Activated T-helper 1 cell treated with anti-CD3 and anti-CD28 coated beads, Interleukin-12 subunit alpha, Interleukin-12 subunit beta, Interleukin-2, Interleukin-4 antibody, amounts not matched to agents 30 ng/mL and 10 ng/mL and 1 ng/mL, durations not matched to agents 14 hours and 24 hours and 36 hours (primary cell): ENCODE results near the gene SPATC1L. TPM values are rescaled to one million over a fixed set of nuclear protein-coding genes. Genes with fewer than 3 reads are reported as not detected.

Source experiments
- DNase-seq: peaks from one replicate; pipeline ENCODE4 v3.0.0; 2021; ENCODE audit warnings: low spot score
- H3K27ac Mint-ChIP-seq: one replicate; pipeline ENCODE4 v1.8.0; 2021; ENCODE audit warnings: mild to moderate bottlenecking, mixed read lengths
- H3K27me3 Mint-ChIP-seq: one replicate; pipeline ENCODE4 v1.8.0; 2022; ENCODE audit warnings: mild to moderate bottlenecking, moderate library complexity, mixed read lengths; ENCODE audit not compliant: insufficient read depth
- H3K36me3 Mint-ChIP-seq: one replicate; pipeline ENCODE4 v1.8.0; 2021; ENCODE audit warnings: low read depth, mixed read lengths
- H3K4me1 Mint-ChIP-seq: one replicate; pipeline ENCODE4 v1.8.0; 2021; ENCODE audit warnings: low read depth, mixed read lengths
- H3K4me3 Mint-ChIP-seq: one replicate; pipeline ENCODE4 v1.8.0; 2021; ENCODE audit warnings: mild to moderate bottlenecking, moderate library complexity, mixed read lengths
- H3K9me3 Mint-ChIP-seq: one replicate; pipeline ENCODE4 v1.8.0; 2021; ENCODE audit warnings: mixed read lengths
- intact Hi-C: fragments of 100-400 bp; cut with micrococcal nuclease; formaldehyde crosslinking; loops from one replicate; pipeline ENCODE4 v1.15.1; 2024
- total RNA-seq: library from RNA; stranded (reverse); gene quantifications from 2 replicates; pipeline ENCODE4 v1.2.3, GENCODE V29; 2022

SPATC1L gene
- total RNA-seq, 1 donor from 2014 or later = 12.8 TPM

DNA sequence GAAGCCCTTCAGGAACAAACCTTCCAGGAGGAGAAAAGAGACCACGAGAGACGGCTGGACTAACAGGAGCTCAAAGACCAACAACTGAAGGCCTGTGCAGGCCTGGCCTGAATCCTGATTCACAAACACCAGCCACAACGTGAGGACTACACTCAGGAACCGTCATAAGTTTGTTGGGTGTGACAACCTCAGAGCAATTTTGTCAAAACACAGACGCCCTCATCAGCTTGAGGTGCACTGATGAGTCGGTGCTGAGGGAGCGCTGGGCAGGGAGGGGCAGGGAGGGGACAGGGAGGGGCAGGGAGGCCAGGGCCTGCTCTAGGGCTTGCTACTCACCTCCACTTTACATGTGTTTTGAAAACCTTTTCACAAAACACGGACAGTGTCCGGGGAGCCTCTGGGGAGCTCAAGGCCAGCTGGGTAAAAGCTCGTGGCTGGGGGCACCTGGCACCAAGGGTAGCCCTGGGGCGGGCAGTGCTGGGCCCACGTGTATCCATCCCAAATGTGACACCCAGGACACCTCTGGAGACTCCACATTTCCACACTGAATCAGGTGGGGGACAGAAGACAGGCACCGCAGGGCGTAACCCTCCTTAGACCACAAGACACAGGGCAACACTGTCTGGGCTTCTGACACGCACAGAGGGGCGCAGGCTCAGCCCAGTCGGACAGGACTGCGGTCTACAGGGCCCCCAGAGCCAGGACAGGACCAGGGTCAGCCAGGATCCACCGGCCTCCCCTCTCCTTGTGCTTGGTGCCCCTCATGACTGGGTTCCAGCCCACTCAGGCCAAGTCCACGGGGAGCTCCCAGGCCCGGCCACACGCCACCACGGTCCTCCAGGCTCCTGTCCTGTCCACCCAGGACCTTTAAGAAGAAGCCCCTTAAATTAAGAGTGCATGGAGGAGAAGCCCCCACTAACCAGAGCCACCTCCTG is 27.8 kb upstream of the SPATC1L start:
- Mint-ChIP-seq H3K9me3 (no peaks in the 10 kb centered on the region), H3K4me3 (no peak overlapping the region), H3K4me1 (no peaks in the 10 kb centered on the region), H3K36me3 (peaks cover 4% of the 10 kb centered on the region), H3K27me3 (no peaks in the 10 kb centered on the region), H3K27ac (no peak overlapping the region)
- intact Hi-C loops = no loop called here
- no peak for DNase-seq

- intact Hi-C loops = no loop called here
- H3K9me3 Mint-ChIP-seq = no peaks in the 10 kb centered on the region
These were observed 27.1 kb upstream of the SPATC1L start for GRCh38 chr21:46211376-46211775.

GRCh38 chr21:46210378-46211136 is 26.3 kb upstream of the SPATC1L start:
- intact Hi-C loops = no loop called here

More at GRCh38 chr21:46211376-46211775, 27.1 kb upstream of the SPATC1L start:
- Mint-ChIP-seq H3K4me3 (no peak overlapping the region), H3K27me3 (no peaks in the 10 kb centered on the region), H3K36me3 (peaks cover 4% of the 10 kb centered on the region), H3K27ac (no peak overlapping the region), H3K4me1 (no peaks in the 10 kb centered on the region)
- no peak for DNase-seq

GRCh38 chr21:46208761-46209721 is 24.8 kb upstream of the SPATC1L start:
- Mint-ChIP-seq H3K27ac (no peak overlapping the region), H3K36me3 (peaks cover 5% of the 10 kb centered on the region), H3K4me3 (no peak overlapping the region), H3K4me1 (no peaks in the 10 kb centered on the region), H3K9me3 (no peaks in the 10 kb centered on the region), H3K27me3 (no peaks in the 10 kb centered on the region)
- intact Hi-C loops = no loop called here
- no peak for DNase-seq

More at GRCh38 chr21:46210378-46211136, 26.3 kb upstream of the SPATC1L start:
- H3K27me3 Mint-ChIP-seq = no peaks in the 10 kb centered on the region
- no peak for DNase-seq
- H3K4me1 Mint-ChIP-seq = no peaks in the 10 kb centered on the region
- H3K27ac Mint-ChIP-seq = no peak overlapping the region
- no peaks in the 10 kb centered on the region for H3K9me3 Mint-ChIP-seq
- H3K4me3 Mint-ChIP-seq = no peak overlapping the region
- H3K36me3 Mint-ChIP-seq = peaks cover 2% of the 10 kb centered on the region

- Mint-ChIP-seq H3K27me3 (no peaks in the 10 kb centered on the region), H3K4me3 (no peak overlapping the region), H3K9me3 (no peaks in the 10 kb centered on the region), H3K36me3 (peaks cover 7% of the 10 kb centered on the region), H3K4me1 (no peaks in the 10 kb centered on the region), H3K27ac (no peak overlapping the region)
- DNase-seq = no peak
- intact Hi-C loops = no loop called here
These were observed 23.8 kb upstream of the SPATC1L start for GRCh38 chr21:46207920-46208591.

GRCh38 chr21:46207006-46207919 is 23.0 kb upstream of the SPATC1L start:
- H3K27me3 Mint-ChIP-seq = no peaks in the 10 kb centered on the region
- H3K27ac Mint-ChIP-seq = no peak overlapping the region
- DNase-seq = no peak

GRCh38 chr21:46206163-46207005 is 22.1 kb upstream of the SPATC1L start:
- intact Hi-C loops = no loop called here
- no peaks in the 10 kb centered on the region for H3K4me1 Mint-ChIP-seq
- no peaks in the 10 kb centered on the region for H3K27me3 Mint-ChIP-seq
- H3K36me3 Mint-ChIP-seq = peaks cover 10% of the 10 kb centered on the region
- no peak for DNase-seq
- no peak overlapping the region for H3K27ac Mint-ChIP-seq
- H3K4me3 Mint-ChIP-seq = no peak overlapping the region
- H3K9me3 Mint-ChIP-seq = no peaks in the 10 kb centered on the region

More at GRCh38 chr21:46207006-46207919, 23.0 kb upstream of the SPATC1L start:
- Mint-ChIP-seq H3K4me1 (no peaks in the 10 kb centered on the region), H3K4me3 (no peak overlapping the region), H3K9me3 (no peaks in the 10 kb centered on the region), H3K36me3 (peaks cover 10% of the 10 kb centered on the region)
- intact Hi-C loops = no loop called here

GRCh38 chr21:46205766-46206162 is 21.5 kb upstream of the SPATC1L start:
- Mint-ChIP-seq H3K4me3 (no peak overlapping the region), H3K27ac (no peak overlapping the region), H3K9me3 (no peaks in the 10 kb centered on the region), H3K36me3 (peaks cover 10% of the 10 kb centered on the region), H3K4me1 (no peaks in the 10 kb centered on the region), H3K27me3 (no peaks in the 10 kb centered on the region)
- DNase-seq = no peak
- intact Hi-C loops = no loop called here

GRCh38 chr21:46205166-46205565 is 20.9 kb upstream of the SPATC1L start:
- Mint-ChIP-seq H3K36me3 (peaks cover 12% of the 10 kb centered on the region), H3K4me1 (no peaks in the 10 kb centered on the region), H3K27me3 (no peaks in the 10 kb centered on the region), H3K4me3 (no peak overlapping the region), H3K9me3 (no peaks in the 10 kb centered on the region), H3K27ac (no peak overlapping the region)
- DNase-seq = no peak
- intact Hi-C loops = no loop called here

DNA sequence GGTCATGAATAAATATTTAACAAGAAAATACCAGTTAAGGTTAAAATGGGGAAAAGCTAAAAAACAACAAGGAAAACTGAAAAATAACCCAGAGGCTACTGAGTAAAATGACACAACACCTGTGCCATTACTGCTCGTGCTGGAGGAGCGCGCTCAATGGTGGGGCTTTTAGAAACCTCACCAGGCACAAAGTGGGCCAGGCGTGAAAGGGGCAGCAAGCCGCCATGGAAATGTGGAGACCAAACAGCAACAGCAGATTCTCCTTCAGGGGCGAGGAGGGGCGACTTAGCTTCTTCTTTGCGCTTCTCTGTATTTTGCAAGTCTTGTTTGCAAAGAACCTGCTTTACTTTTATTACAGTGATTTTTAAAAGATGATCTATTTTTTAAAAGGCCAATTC is 18.9 kb upstream of the SPATC1L start:
- H3K9me3 Mint-ChIP-seq = no peaks in the 10 kb centered on the region
- H3K27ac Mint-ChIP-seq = no peak overlapping the region
- peaks cover 27% of the 10 kb centered on the region for H3K36me3 Mint-ChIP-seq

More for the DNA sequence above, 18.9 kb upstream of the SPATC1L start:
- Mint-ChIP-seq H3K4me3 (no peak overlapping the region), H3K27me3 (no peaks in the 10 kb centered on the region), H3K4me1 (no peaks in the 10 kb centered on the region)
- intact Hi-C loops = no loop called here
- DNase-seq = no peak
